HG03342 (cell line): Measurements from ENCODE around the gene PDE4B.
A peak's percentile ranks its signal among the peaks of the same experiment; 100 is the strongest.
"Not testable (repeated sequence)": the region's sequence is repeated elsewhere in the genome, so short reads cannot be mapped to it uniquely, and the experiment has no call there.

Experiments used
- ATAC-seq: cut with Tn5 transposase; IDR thresholded peaks from one replicate; pipeline ENCODE4 v1.9.1; 2021; ENCODE audit warnings: mild to moderate bottlenecking, moderate library complexity; ENCODE audit not compliant: unreplicated experiment

PDE4B gene

DNA sequence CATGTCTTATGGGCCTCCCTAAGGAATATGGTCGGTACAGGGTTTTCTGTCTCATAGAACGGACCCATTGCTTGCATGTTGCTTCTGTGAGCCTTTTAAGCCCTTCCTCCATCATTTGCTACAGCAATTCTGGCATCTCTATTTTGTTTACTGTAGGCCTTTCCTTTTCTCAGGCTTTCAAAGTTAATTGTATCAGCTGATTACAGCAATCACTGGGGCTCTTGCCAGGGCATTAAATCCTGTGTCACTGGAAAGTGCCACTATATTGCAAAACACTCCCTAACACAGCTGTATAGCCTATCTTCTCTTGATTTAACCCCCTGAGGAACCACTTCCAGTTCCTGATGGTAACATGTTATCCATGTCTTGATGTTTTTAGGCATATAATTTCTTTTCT is 156.5 kb downstream of the PDE4B start:
- ATAC-seq, result no peak

DNA sequence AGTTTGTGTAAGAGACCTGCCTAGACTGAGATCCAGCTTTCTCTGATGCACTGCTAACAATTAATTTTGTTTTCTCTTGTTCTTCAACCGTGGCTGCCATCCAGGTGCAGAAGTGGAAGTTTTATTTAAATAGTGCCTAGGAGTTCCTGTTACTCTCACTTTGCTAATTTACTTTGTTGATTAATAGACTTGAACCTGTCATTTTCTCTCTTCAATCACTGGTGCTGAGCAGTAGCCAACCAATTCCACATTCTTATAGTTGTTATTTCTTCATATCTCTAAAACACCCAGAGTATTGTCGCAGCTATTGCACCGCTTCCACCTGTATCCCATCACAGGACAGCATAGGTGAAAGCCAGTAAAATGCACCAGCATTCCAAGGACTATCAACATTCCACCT is 157.2 kb downstream of the PDE4B start:
- no peak for ATAC-seq

DNA sequence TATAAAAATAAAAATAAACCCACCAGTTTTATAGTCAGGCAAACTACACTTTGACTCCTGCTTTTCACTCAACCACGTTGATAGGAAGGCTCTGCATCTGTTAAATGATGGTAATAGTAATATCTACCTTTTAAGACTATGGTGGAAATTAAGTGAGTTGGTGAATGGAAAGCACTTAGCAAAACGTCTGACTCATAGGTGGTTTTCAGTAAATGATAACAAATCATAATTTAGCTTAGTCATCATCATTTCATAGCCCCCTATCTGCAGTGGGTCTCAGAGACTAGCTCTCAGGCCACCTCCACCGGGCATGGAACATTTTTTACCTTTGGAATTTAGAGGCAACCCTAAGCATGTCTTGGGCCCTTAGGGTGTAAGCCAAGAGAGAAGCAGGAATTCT is 160.0 kb downstream of the PDE4B start:
- no peak for ATAC-seq

DNA sequence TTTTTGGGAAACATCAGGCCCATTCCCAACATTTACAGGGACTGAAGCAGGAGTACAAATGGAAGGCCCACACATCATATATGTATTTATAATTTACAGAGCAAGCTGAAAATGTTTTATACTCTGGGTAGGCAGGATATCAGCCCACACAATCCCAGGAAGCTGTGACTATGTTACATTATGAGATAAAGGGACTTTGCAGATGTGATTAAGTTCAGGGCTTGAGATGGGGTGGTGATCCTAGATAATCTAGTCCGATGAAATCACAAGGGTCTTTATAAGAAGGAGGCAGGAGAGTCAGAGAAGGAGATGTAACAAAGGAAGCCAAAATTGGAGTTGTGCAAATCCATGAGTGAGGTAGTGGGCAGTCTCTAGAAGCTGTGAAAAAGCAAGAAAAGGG is 160.5 kb downstream of the PDE4B start:
- ATAC-seq, result no peak

DNA sequence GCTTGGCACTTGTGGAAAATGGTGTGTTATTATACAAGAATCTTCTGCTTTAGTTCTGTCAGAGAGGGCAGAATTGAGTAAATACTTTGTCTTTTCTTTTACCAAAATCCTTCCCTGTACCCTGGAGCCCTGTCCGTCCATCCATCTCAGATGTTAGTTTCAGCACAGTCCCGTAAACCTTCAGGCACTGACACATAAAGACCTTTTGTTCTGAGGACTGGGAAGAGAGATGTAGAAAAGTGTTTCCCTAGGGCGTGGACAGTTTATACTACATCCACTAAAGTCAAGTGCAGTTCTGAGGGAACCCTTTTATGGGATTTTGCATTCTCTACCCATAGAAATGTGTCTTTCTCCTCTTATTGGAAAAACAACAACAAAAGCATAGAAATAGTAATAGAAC is 162.4 kb downstream of the PDE4B start:
- no peak for ATAC-seq

DNA sequence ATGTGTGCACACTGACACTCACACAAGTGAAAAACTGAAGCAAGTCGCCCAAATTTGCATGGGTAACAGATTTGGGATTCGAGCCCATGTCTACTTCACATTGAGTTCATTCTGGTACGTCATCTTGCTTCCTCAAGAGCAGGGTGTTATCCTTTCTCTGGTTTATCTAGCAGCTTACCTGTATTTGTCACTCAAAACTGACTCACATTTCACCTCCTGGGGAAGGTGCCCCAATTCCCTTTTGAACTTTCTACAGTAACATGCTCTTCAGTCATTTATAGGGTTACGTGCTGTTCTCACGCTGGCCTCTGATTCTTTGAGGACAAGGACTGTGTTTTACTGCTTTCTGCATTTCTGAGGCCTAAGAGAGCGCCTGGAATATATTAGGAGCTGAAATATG is 162.8 kb downstream of the PDE4B start:
- no peak for ATAC-seq

DNA sequence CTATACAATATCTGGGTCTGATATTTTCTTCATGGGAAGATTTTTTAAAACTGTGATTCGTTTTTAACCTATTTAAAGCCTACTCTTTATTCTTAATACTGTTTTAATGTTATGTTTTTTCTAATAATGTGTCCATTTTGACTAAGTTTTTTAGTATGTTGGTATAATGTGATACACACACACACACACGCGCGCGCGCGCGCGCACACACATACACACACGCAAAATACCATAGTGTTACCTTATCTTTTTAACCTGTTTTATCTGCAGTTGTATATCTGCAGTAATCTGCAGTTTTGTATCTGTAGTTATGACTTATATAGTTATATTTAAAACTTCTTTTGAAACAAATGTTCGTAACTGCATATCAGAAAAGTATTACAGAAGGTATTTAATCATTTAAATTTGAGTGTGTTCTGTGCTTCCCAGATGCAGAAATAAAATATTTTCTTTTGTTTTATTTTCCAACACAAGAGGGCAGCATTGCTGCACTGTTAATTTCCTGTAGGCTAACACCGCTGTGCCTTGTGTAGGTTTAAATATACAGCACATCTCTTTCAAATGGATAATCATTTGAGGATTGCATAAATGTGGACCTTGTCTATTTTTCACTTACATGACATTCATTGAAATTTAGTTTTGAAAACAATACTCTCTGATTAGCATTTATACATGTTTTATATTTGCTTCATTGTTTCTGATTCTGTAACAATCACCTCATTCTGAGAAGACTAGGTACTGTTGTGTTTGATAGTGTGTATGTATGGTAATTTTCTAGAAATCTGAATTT is 166.1 kb downstream of the PDE4B start:
- ATAC-seq, result peak; percentile 86

DNA sequence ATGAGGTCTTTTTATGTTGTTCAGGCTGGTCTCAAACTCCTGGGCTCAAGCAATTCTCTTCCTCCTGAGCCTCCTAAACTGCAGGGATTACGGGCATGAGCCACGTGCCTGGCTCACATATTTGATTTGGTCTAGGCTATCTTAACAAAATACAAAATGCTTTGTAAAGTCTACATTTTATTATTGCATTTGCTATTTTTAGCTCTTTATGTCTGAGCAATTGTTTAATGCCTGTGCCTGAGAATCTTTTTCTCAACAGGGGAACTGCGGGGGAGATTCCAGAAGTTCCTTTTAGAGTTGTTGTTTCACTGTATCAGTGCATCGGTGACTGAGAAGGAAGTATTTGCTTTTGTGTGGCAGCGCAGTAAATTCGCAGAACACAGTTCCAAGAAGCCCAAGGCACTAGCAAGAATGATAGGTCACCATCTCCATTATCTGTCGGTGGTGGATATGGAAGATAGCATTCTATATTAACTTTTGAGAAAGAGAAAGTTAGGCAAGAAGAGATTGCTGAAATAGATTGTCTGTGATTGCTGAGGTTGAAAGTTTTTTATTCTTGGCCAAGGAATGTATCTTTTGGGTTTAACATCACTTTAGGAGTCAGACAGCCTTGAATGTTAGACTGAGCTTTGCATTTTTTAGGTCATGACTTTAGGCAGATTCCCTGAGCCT is 167.3 kb downstream of the PDE4B start:
- no peak for ATAC-seq

DNA sequence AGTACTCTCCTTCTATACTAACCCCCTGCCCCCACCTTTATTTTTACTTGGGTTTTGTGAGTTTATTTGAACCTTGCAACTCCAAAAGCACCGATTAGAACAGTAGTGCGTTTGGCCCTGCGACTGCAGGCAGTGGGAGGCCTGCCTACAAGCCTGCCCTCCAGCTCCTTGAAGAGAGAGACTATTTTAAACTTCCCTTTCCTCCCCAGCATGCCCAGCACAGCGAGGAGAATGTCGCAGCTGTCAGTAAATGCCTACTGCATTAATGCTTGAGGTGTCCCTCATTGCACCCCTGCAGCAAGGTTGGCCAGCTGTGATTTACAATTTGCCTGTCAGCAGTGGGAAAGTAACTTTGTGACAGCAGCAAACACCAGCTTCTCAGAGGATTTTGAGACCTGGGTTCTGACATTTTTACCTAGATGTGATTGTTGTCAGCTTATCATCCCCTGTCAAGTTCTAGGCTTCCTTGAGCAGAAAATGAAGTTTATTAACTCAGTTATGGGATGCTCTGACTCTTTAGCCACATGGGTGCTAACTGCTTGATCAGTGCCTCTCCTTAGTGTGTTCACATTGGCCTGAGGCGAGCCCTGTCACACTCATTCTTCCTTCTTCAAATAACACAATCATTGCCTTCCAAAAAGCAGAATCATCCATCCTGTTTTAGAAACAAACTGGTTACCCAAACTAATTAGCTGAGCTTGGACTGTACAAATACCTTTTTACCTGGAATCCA is 170.6 kb downstream of the PDE4B start:
- ATAC-seq, result no peak

DNA sequence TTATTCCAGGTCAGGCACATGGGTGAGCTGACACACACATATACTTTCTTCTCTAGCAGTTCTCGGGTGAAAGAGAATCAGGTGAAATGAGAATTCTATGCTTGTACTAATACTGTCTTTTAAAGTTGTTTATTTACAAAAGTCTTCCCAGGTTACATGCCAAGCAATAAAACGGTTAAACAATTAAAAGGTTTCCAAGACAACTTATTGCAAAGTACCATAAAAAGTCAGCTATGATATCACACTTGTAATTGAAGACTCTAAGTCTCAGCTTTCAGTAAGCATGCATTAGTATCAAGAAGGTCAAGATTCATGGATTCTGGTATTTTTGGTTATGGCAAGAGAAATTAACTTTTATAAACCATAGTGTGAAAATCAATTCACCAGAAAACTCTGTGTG is 171.4 kb downstream of the PDE4B start:
- ATAC-seq, result no peak

DNA sequence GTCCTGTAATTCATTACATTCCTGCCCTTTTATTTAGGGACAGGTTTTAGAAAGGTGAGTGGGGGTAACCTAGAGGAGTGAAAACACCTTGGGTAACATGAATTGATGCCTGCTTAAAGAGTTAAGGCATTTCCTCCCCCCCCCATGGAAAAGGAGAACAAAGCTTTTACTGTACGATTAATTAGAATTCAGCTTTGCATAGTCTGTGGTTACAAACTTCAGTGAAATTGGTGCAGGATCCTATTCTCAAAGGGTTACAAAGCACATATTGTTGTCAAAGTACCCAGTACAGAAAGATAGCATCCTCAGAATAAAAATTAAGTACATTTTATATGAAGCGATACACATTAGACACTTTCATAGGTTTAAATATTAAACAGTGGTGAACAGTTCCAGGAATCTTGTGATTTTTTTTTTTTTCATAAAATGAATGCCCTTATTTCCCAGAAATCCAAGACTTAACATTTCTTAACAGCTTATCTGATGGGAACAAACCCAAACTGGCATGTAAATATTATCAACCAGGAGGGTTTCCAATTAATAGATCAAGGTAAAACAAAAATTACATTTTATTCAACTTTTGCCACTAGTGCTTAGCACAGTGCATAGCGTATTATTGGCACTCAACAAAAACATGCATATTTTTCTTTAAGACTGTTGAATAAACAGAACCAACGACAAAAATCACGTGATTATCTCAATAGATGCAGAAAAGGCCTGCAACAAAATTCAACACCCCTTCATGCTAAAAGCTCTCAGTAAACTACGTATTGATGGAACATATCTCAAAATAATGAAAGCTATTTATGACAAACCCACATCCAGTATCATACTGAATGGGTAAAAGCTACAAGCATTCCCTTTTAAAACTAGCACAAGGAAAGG is 172.7 kb downstream of the PDE4B start:
- ATAC-seq, result no peak

DNA sequence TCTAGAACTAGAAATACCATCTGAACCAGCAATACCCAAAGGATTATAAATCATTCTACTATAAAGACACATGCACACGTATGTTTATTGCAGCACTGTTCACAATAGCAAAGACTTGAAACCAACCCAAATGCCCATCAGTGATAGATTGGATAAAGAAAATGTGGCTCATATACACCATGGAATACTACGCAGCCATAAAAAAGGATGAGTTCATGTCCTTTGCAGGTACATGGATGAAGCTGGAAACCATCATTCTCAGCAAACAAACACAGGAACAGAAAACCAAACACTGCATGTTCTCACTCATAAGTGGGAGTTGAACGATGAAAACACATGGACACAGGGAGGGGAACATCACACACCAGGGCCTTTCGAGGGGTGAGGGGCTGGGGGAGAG is 174.8 kb downstream of the PDE4B start:
- ATAC-seq, result not testable (repeated sequence)

DNA sequence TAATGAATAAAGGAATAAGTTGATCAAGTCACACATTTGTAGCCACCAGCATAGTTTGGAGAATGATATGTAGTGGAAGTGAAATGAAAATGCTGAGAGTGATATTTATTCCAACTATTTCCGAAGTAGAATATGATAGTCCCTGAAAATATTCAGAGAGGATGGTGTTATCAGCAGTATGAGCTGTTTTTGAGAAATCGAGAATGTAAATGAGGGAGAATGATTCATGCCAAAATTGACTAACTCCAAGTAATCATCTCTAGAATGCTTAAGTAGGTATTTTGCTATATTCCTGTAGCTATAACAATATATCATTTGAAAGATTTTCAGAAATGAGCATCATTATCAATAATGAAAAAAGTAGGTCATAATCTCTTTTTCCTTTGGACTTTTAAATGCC is 178.9 kb downstream of the PDE4B start:
- ATAC-seq, result no peak

DNA sequence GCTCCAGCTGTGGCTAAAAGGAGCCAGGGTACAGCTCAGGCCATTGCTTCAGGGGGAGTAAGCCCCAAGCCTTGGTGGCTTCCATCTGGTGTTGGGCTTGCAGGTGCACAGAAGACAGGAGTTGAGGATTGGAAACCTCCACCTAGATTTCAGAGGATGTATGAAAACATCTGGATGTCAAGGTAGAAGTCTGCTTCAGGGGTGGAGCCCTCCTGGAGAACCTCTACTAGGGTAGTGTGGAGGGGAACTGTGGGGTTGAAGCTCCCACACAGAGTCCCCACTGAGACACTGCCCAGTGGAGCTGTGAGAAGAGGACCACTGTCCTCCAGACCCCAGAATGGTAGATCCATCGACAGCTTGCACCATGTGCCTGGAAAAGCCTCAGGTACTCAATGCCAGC is 183.0 kb downstream of the PDE4B start:
- ATAC-seq, result no peak

DNA sequence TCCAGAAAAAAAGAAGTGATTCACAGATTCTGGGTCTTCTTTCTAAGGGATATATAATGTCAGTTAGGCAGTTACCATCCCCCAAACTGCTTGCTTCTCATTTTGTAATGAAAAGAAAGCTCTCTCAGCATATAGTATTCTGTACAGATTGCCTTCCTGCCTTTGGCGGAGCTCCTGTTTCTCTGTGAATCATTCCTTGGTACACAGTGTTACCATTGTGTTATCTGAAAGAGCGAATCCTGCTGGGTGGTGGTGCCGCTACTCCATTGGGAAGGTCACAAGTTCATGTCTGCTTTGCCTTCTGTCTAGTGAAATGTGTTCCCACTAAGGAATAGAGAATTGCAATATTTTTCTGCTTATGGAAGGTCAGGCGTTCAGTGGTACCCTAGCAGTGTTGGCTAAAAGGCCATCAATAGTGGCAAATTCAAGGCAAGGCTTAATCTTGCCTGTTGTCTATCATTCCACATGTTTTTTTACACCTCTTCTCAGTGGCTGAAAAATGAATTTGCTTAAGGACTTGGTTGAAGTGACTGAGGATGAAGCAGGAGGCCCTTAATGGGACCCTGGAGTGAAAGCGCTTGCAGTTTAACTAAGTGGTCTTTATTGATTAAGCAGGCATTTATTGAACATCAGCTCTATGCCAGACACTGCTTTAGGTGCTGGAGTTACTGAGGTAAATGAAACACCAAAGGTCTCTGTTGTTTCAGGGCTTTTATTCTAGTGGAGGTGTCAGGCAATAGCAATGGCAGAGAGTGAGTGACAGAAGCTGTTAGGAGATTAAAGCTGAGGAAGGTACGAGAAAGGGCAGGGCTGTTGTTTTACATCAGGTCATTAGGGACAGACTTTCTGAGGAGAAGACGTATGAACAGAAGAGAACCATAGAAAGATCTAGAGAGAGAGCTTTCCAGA is 186.7 kb downstream of the PDE4B start:
- ATAC-seq, result no peak

DNA sequence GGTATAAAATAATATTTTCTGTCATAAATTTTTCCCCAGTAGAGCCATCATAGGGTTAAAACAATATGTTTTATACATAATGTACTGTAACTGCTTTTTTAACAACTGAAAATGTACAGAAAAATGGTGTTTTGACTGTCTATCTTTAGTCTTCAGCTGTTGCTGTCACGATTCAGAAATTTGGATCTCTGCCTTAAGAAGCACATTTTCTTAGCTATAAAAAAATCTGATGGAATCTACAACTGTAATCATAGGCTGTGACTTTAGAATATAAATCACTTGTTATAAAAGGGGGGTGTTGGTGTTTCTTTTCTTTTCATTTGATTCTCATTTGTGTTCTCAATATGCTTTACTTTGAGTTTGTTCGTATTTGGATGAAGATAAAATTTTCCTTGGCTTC is 187.5 kb downstream of the PDE4B start:
- ATAC-seq, result no peak

DNA sequence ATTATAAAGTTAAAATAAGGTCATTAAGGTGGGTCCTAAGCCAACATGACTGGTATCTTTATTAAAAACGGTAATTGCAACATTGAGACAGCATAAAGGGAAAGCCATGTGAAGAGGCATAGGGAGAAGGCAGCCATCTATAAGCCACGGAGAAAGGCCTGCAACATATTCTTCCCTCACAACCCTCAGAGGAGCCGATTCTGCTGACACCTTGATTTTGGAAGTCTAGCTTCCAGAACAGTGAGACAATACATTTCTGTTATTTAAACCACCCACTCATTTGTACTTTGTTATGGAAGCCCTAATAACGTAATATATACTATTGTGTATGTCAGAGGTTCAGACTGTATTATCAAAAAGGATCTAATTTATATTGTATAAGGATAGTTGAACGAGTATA is 190.8 kb downstream of the PDE4B start:
- no peak for ATAC-seq

DNA sequence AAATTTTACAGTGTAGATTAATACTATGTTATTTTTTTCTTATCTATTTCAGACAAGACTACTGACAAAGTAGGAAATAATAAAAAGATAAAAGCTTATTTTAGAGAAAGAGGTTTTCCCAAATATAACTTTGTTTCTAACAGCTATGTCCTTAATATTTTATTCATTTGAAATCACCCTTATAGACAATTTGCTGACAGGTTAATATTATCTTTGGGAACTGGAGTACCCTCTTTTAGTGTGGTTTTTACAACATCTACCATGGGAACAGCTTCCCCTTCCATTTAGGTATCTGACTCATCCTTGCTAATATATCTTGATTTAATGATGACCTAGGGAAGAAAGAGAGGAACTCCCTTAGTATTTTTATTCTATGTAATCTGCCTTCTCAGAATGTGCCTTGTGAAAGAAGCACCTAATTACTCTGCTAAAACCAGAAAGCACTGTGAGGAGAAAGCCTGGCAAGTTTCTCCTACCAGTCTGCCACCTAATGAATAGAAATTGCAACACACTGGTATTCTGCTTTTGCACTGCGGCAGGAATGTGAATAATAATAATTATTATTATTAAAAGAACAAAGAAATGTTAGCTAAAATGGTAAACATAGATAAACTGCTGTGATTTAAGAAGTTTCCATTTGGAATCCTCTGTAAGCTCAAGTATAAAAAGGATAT is 192.8 kb downstream of the PDE4B start:
- ATAC-seq, result no peak

DNA sequence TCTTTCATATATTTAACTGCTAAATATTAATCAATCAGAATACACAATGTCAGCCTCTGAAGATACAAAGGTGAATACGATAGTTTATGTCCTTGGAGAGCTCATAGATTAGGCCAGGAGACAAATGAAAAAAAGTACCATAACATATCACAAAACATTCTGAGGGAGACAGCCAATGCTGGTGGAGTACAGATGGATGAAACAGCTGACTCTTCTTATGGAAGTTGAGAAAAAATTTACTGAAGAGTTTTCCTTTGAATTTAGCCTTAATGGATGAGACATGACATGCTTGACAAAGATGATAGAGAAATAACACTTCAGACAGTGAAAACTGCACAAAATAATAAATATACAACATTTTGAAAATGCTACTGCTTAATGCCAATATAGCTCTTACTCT is 193.5 kb downstream of the PDE4B start:
- ATAC-seq, result no peak
